Keratinocyte (primary cell): ENCODE data around the gene MOB2. TPM values are rescaled to one million over a fixed set of nuclear protein-coding genes. Genes with fewer than 3 reads are reported as not detected.

Source experiments
- DNase-seq: peaks from one replicate; pipeline ENCODE4 v3.0.0-alpha.2; 2011; ENCODE audit warnings: low read depth, missing footprints, low spot score
- FAIRE-seq: peaks from 2 replicates; lab custom pipeline; 2011; peaks lifted over from hg19 to GRCh38; lab: Jason Lieb, UNC
- H2AFZ ChIP-seq: 2 replicates; pipeline ENCODE4 v1.6.0; 2012; ENCODE audit warnings: low read length, control low read depth, inconsistent platforms; ENCODE audit not compliant: control insufficient read depth
- H3K27ac ChIP-seq: 2 replicates; pipeline ENCODE4 v1.5.1; 2011; ENCODE audit warnings: low read length; ENCODE audit not compliant: control insufficient read depth, insufficient read depth
- H3K27me3 ChIP-seq: 3 replicates; pipeline ENCODE4 v1.6.0; 2011; ENCODE audit warnings: low read length; ENCODE audit not compliant: control insufficient read depth, insufficient read depth; ENCODE audit errors: extremely low read depth
- H3K36me3 ChIP-seq, 2 experiments: 2 replicates in 1 of 2; 3 replicates in 1 of 2; pipeline ENCODE4 v1.5.1; 2011; ENCODE audit warnings: low read length in 2 of 2, mild to moderate bottlenecking in 1 of 2; ENCODE audit not compliant: control insufficient read depth in 2 of 2, insufficient read depth in 2 of 2; ENCODE audit errors: extremely low read depth in 1 of 2
- H3K4me1 ChIP-seq: 3 replicates; pipeline ENCODE4 v1.5.1; 2011; ENCODE audit warnings: low read length; ENCODE audit not compliant: control insufficient read depth, insufficient read depth; ENCODE audit errors: extremely low read depth
- H3K4me2 ChIP-seq: 3 replicates; pipeline ENCODE4 v1.6.0; 2011; ENCODE audit warnings: low read depth, low read length; ENCODE audit not compliant: control insufficient read depth, insufficient read depth; ENCODE audit errors: extremely low read depth
- H3K4me3 ChIP-seq, 3 experiments: fragments of 200-600 bp in 1 of 3; sonication (generic) in 1 of 3; 2 replicates in 2 of 3; 3 replicates in 1 of 3; pipeline ENCODE4 v1.5.1; 2011 to 2016; ENCODE audit warnings: low read length in 3 of 3, mild to moderate bottlenecking in 3 of 3, control low read depth in 2 of 3, inconsistent platforms in 1 of 3, low read depth in 1 of 3, mixed read lengths in 1 of 3, mixed run types in 1 of 3, moderate library complexity in 1 of 3; ENCODE audit not compliant: control insufficient read depth in 2 of 3, insufficient read depth in 2 of 3; ENCODE audit errors: extremely low read depth in 1 of 3
- H3K79me2 ChIP-seq: 2 replicates; pipeline ENCODE4 v1.6.0; 2012; ENCODE audit warnings: low read length; ENCODE audit not compliant: control insufficient read depth, insufficient read depth
- H3K9ac ChIP-seq: 3 replicates; pipeline ENCODE4 v1.6.0; 2011; ENCODE audit warnings: low read length; ENCODE audit not compliant: control insufficient read depth, insufficient read depth; ENCODE audit errors: extremely low read depth
- H3K9me1 ChIP-seq: 3 replicates; pipeline ENCODE4 v1.6.0; 2011; ENCODE audit warnings: low read length; ENCODE audit not compliant: control insufficient read depth, insufficient read depth; ENCODE audit errors: extremely low read depth
- H3K9me3 ChIP-seq: 2 replicates; pipeline ENCODE4 v1.5.1; 2012; ENCODE audit warnings: low read depth, low read length; ENCODE audit not compliant: control insufficient read depth
- H4K20me1 ChIP-seq: 3 replicates; pipeline ENCODE4 v1.6.0; 2011; ENCODE audit warnings: low read length; ENCODE audit not compliant: control insufficient read depth, insufficient read depth; ENCODE audit errors: extremely low read depth
- EZH2 ChIP-seq: IDR thresholded peaks from one replicate; pipeline ENCODE4 v1.6.1; 2012; ENCODE audit warnings: inconsistent platforms, mild to moderate bottlenecking, low read length, moderate library complexity
- dilution Hi-C: fragments of 300-500 bp; cut with MboI; formaldehyde crosslinking; loops from one replicate; pipeline ENCODE4 v1.7.0; 2020; ENCODE audit warnings: low sequenced_read_pairs; ENCODE audit not compliant: extremely low pct_ligation_motif_present
- polyA plus RNA-seq, 5 experiments: library from polyadenylated mRNA; depleted of rRNA in 3 of 5; stranded (reverse) in 3 of 5; stranded (forward) in 1 of 5; unstranded in 1 of 5; fragments of >200 nt; gene quantifications; 1 replicate in 1 of 5; 2 replicates in 3 of 5; 3 replicates in 1 of 5; pipeline versions ENCODE4 v1.2.1 to v1.2.3, GENCODE V29; 2011 to 2012; ENCODE audit warnings: missing spikeins in 2 of 5, low read depth in 1 of 5, low replicate concordance in 1 of 5
- TF ChIP-seq, protein P1 (sequence below), 3 experiments: IDR thresholded peaks in 1 of 3; conservative IDR thresholded peaks in 1 of 3; optimal IDR thresholded peaks in 1 of 3; 2 replicates in 2 of 3; 3 replicates in 1 of 3; pipeline versions ENCODE3 to v1.5.1; 2011; ENCODE audit warnings: low read length in 3 of 3, mild to moderate bottlenecking in 3 of 3, moderate library complexity in 2 of 3, control low read depth in 1 of 3, inconsistent platforms in 1 of 3; ENCODE audit not compliant: insufficient read depth in 2 of 3; ENCODE audit errors: extremely low read depth in 1 of 3

The MOB2 gene
- polyA plus RNA-seq, 1 donor (not counting 4 experiments of a cell fraction or from before 2014, with no cell fraction given) = 37.7 TPM

GRCh38 chr11:1493650-1494244 is 7.2 kb upstream of the MOB2 start:
- Histone ChIP-seq H3K36me3 (no peaks in the 10 kb centered on the region), H3K9me3 (no peaks in the 10 kb centered on the region), H3K27me3 (no peaks in the 10 kb centered on the region), H3K79me2 (peaks cover 71% of the 10 kb centered on the region), H4K20me1 (peaks cover 28% of the 10 kb centered on the region), H3K27ac (no peak overlapping the region), H3K4me1 (peaks cover 4% of the 10 kb centered on the region), H2AFZ (no peak overlapping the region), H3K9ac (no peak overlapping the region), H3K4me2 (no peak overlapping the region), H3K9me1 (peaks cover 3% of the 10 kb centered on the region), H3K4me3 (no peak overlapping the region)
- TF ChIP-seq, protein P1, sequence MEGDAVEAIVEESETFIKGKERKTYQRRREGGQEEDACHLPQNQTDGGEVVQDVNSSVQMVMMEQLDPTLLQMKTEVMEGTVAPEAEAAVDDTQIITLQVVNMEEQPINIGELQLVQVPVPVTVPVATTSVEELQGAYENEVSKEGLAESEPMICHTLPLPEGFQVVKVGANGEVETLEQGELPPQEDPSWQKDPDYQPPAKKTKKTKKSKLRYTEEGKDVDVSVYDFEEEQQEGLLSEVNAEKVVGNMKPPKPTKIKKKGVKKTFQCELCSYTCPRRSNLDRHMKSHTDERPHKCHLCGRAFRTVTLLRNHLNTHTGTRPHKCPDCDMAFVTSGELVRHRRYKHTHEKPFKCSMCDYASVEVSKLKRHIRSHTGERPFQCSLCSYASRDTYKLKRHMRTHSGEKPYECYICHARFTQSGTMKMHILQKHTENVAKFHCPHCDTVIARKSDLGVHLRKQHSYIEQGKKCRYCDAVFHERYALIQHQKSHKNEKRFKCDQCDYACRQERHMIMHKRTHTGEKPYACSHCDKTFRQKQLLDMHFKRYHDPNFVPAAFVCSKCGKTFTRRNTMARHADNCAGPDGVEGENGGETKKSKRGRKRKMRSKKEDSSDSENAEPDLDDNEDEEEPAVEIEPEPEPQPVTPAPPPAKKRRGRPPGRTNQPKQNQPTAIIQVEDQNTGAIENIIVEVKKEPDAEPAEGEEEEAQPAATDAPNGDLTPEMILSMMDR (optimal IDR thresholded peaks at IDR 0.05 in 1 of 3, IDR thresholded peaks at IDR 0.05 in 1 of 3, conservative IDR thresholded peaks at IDR 0.05 in 1 of 3; ENCODE audit: extremely low read depth in 1 of 3, insufficient read depth in 2 of 3, low read length in 3 of 3) = no peak
- no peak for TF ChIP-seq EZH2
- dilution Hi-C loops = no loop called here
- DNase-seq (no peak), FAIRE-seq (no peak)

GRCh38 chr11:1491379-1491778 is 4.8 kb upstream of the MOB2 start:
- FAIRE-seq = peak; percentile 43
- Histone ChIP-seq H3K9me3 (no peaks in the 10 kb centered on the region), H2AFZ (no peak overlapping the region), H3K4me1 (peaks cover under 1% of the 10 kb centered on the region), H3K9me1 (no peaks in the 10 kb centered on the region), H3K9ac (no peak overlapping the region), H3K79me2 (peaks cover 66% of the 10 kb centered on the region), H4K20me1 (peaks cover 19% of the 10 kb centered on the region), H3K36me3 (no peaks in the 10 kb centered on the region), H3K4me2 (no peak overlapping the region), H3K4me3 (no peak overlapping the region), H3K27ac (no peak overlapping the region), H3K27me3 (no peaks in the 10 kb centered on the region)
- DNase-seq = no peak
- no peak for TF ChIP-seq EZH2
- TF ChIP-seq, protein P1 (optimal IDR thresholded peaks at IDR 0.05 in 1 of 3, IDR thresholded peaks at IDR 0.05 in 1 of 3, conservative IDR thresholded peaks at IDR 0.05 in 1 of 3; ENCODE audit: extremely low read depth in 1 of 3, insufficient read depth in 2 of 3, low read length in 3 of 3) = no peak
- dilution Hi-C loops = no loop called here
